Measurements from ENCODE around the gene PDPN. TPM values are rescaled to one million over a fixed set of nuclear protein-coding genes. Genes with fewer than 3 reads are reported as not detected.
"Not testable (repeated sequence)": the region's sequence is repeated elsewhere in the genome, so short reads cannot be mapped to it uniquely, and the experiment has no call there.

PDPN gene
- 10 to 100 TPM; 28.1 to 50.2 (median 35.8) TPM for polyA plus RNA-seq (ENCODE audit: insufficient read length in 10 of 10)
- long read RNA-seq, donor 1, partial matches to known transcripts: 0 of 10 reads
- long read RNA-seq, donor 1, other reads (novel, unspliced or antisense): 0 of 10 reads
- long read RNA-seq, donor 2, transcript PDPN-201 (6 exons, 3,104 nt): minor isoform, 5 of 11 reads
- long read RNA-seq, donor 2, transcript PDPN-202 (6 exons, 2,801 nt): major isoform, 6 of 11 reads
- long read RNA-seq, donor 2, partial matches to known transcripts: 0 of 11 reads
- long read RNA-seq, donor 2, other reads (novel, unspliced or antisense): 0 of 11 reads
- long read RNA-seq, donor 3: 0 reads
- long read RNA-seq, donor 4, transcript PDPN-202 (6 exons, 2,801 nt): major isoform, 5 of 9 reads
- long read RNA-seq, donor 4, partial matches to known transcripts: 0 of 9 reads
- long read RNA-seq, donor 4, other reads (novel, unspliced or antisense): 0 of 9 reads
- long read RNA-seq, donor 5, transcript PDPN-201 (6 exons, 3,104 nt): minor isoform, 6 of 17 reads
- long read RNA-seq, donor 5, transcript PDPN-202 (6 exons, 2,801 nt): major isoform, 10 of 17 reads
- long read RNA-seq, donor 5, partial matches to known transcripts: 0 of 17 reads
- long read RNA-seq, donor 5, other reads (novel, unspliced or antisense): 0 of 17 reads
- long read RNA-seq, donor 6, transcript PDPN-202 (6 exons, 2,801 nt): major isoform, 6 of 12 reads
- long read RNA-seq, donor 6, transcript PDPN-201 (6 exons, 3,104 nt): major isoform, 6 of 12 reads
- long read RNA-seq, donor 6, partial matches to known transcripts: 0 of 12 reads
- long read RNA-seq, donor 6, other reads (novel, unspliced or antisense): 0 of 12 reads
- long read RNA-seq, donor 7, partial matches to known transcripts: 0 of 4 reads
- long read RNA-seq, donor 7, other reads (novel, unspliced or antisense): 0 of 4 reads
- long read RNA-seq, donor 8, partial matches to known transcripts: 0 of 6 reads
- long read RNA-seq, donor 8, other reads (novel, unspliced or antisense): 0 of 6 reads
- long read RNA-seq, donor 9, partial matches to known transcripts: 0 of 3 reads
- long read RNA-seq, donor 9, other reads (novel, unspliced or antisense): 0 of 3 reads

- DNase-seq: peak; percentile 59 to 93 (median 87)
Measured at GRCh38 chr1:13583595-13583965, at the start of gene PDPN. PDPN (plus strand) TSS chr1:13583832; CDS start chr1:13584034, 202 bp downstream.

GRCh38 chr1:13535227-13535626, 48.4 kb upstream of the PDPN start:
- no peak for DNase-seq

- DNase-seq: no peak
Measured at GRCh38 chr1:13536571-13536970, 47.1 kb upstream of the PDPN start.

- no peak for DNase-seq
Measured at GRCh38 chr1:13538832-13539231, 44.8 kb upstream of the PDPN start.

- DNase-seq: no peak
Measured at GRCh38 chr1:13539683-13540082, 43.9 kb upstream of the PDPN start.

- DNase-seq: no peak
Measured at GRCh38 chr1:13540866-13541265, 42.8 kb upstream of the PDPN start.

- no peak for DNase-seq
Measured at GRCh38 chr1:13541435-13542215, 42.0 kb upstream of the PDPN start.

GRCh38 chr1:13543451-13544220, 40.0 kb upstream of the PDPN start:
- DNase-seq: peak; percentile 20 to 73 (median 62)

GRCh38 chr1:13544221-13544556, 39.4 kb upstream of the PDPN start:
- DNase-seq: no peak

GRCh38 chr1:13546791-13547190, 36.8 kb upstream of the PDPN start:
- DNase-seq: no peak

GRCh38 chr1:13548281-13548680, 35.4 kb upstream of the PDPN start:
- DNase-seq: no peak

GRCh38 chr1:13549021-13549420, 34.6 kb upstream of the PDPN start:
- no peak for DNase-seq

- DNase-seq: no peak
Measured at GRCh38 chr1:13549521-13549920, 34.1 kb upstream of the PDPN start.

- DNase-seq: peak in 1 of 3 donors; percentile 28
Measured at GRCh38 chr1:13550663-13551062, 33.0 kb upstream of the PDPN start.

GRCh38 chr1:13554798-13555197, 28.8 kb upstream of the PDPN start:
- no peak for DNase-seq

- DNase-seq: no peak
Measured at GRCh38 chr1:13556224-13556764, 27.3 kb upstream of the PDPN start.

- DNase-seq: no peak
Measured at GRCh38 chr1:13560541-13560940, 23.1 kb upstream of the PDPN start.

- DNase-seq: not testable (repeated sequence)
Measured at GRCh38 chr1:13562981-13563380, 20.7 kb upstream of the PDPN start.

GRCh38 chr1:13564073-13564472, 19.6 kb upstream of the PDPN start:
- DNase-seq: no peak

GRCh38 chr1:13570435-13570834, 13.2 kb upstream of the PDPN start:
- not testable (repeated sequence) for DNase-seq

GRCh38 chr1:13570924-13571323, 12.7 kb upstream of the PDPN start:
- DNase-seq: no peak

Data from muscle of back (tissue), 13 donors.